Measurements from ENCODE around the gene RFPL2.

The RFPL2 gene

GRCh38 chr22:32222991-32223390 is 18.1 kb upstream of the RFPL2 start:
- TF ChIP-seq CTCF (IDR thresholded peaks at IDR 0.05; ENCODE audit: low read depth, low read length, missing control alignments) = no peak
- no peak for DNase-seq (ENCODE audit: low read depth)
- no peak overlapping the region for H3K4me3 ChIP-seq (ENCODE audit: low read depth, low read length)
- in situ Hi-C loops (cut with HindIII; ENCODE audit: low sequenced_read_pairs) = no loop called here

GRCh38 chr22:32219026-32219425 is 14.2 kb upstream of the RFPL2 start:
- no peak for TF ChIP-seq CTCF (IDR thresholded peaks at IDR 0.05; ENCODE audit: low read depth, low read length, missing control alignments)
- no peak for DNase-seq (ENCODE audit: low read depth)
- H3K4me3 ChIP-seq (ENCODE audit: low read depth, low read length) = no peak overlapping the region
- in situ Hi-C loops (cut with HindIII; ENCODE audit: low sequenced_read_pairs) = loop anchor here (5.0 kb wide), 1 partner anchor 53 kb away; no protein-coding TSS in a partner anchor

GRCh38 chr22:32218470-32218869 is 13.6 kb upstream of the RFPL2 start:
- in situ Hi-C loops (cut with HindIII; ENCODE audit: low sequenced_read_pairs) = loop anchor here (5.0 kb wide), 1 partner anchor 54 kb away; no protein-coding TSS in a partner anchor
- DNase-seq (ENCODE audit: low read depth) = no peak
- no peak for TF ChIP-seq CTCF (IDR thresholded peaks at IDR 0.05; ENCODE audit: low read depth, low read length, missing control alignments)
- H3K4me3 ChIP-seq (ENCODE audit: low read depth, low read length) = no peak overlapping the region

DNA sequence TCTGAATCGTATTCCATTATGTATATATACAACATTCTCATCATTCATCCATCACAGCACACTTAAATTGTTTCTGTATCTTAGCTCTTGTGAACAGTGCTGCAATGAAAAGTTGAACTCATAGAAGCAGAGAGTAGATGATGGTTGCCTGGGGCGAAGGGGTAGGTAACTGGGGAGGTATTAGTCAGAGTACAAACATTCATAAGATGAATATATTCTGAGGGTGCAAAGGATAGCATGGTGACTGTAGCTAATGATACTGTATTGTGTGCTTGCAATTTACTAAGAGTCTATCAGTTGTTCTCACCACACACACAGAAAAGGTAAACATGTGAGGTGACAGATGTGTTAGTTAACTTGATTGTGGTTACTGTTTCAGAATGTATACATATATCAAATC is 12.6 kb upstream of the RFPL2 start:
- DNase-seq (ENCODE audit: low read depth) = no peak
- H3K4me3 ChIP-seq (ENCODE audit: low read depth, low read length) = no peak overlapping the region
- no peak for TF ChIP-seq CTCF (IDR thresholded peaks at IDR 0.05; ENCODE audit: low read depth, low read length, missing control alignments)
- in situ Hi-C loops (cut with HindIII; ENCODE audit: low sequenced_read_pairs) = loop anchor here (5.0 kb wide), 1 partner anchor 55 kb away; no protein-coding TSS in a partner anchor

DNA sequence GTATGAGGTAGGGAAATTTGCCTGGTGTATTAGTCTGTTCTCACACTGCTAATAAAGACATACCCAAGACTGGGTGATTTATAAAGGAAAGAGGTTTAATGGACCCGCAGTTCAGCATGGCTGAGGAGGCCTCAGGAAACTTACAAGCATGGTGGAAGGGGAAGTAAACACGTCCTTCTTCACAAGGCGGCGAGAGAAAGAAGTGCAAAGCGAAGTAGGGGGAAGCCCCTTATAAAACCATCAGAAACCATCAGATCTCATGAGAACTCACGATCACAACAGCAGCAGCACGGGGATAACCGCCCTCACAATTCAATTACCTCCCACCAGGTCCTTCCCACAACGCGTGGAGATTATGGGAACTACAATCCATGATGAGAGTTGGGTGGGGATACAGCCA is 12.0 kb upstream of the RFPL2 start:
- in situ Hi-C loops (cut with HindIII; ENCODE audit: low sequenced_read_pairs) = loop anchor here (5.0 kb wide), 1 partner anchor 55 kb away; no protein-coding TSS in a partner anchor
- no peak overlapping the region for H3K4me3 ChIP-seq (ENCODE audit: low read depth, low read length)
- no peak for TF ChIP-seq CTCF (IDR thresholded peaks at IDR 0.05; ENCODE audit: low read depth, low read length, missing control alignments)
- no peak for DNase-seq (ENCODE audit: low read depth)

DNA sequence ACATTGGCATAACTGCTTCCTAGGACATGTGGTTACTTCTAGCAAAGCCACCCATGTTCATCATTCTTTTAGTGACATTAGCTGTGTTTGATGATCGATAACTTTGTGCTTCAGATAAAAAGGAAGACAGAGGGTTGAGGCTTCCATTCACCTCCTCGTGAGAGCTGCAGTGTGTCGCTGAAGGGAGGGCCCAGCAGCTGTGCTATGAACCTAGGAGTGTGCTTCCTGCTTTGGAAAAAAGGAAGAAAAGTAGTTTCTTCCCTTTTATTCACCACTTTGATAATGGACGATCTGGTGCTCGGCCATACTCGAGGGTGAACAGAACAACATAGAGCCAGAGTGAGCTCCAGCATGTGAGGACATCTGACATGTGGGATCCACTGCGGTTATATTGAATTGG is 6.1 kb upstream of the RFPL2 start:
- DNase-seq (ENCODE audit: low read depth) = no peak
- H3K4me3 ChIP-seq (ENCODE audit: low read depth, low read length) = no peak overlapping the region
- in situ Hi-C loops (cut with HindIII; ENCODE audit: low sequenced_read_pairs) = no loop called here
- TF ChIP-seq CTCF (IDR thresholded peaks at IDR 0.05; ENCODE audit: low read depth, low read length, missing control alignments) = no peak

- no peak overlapping the region for H3K4me3 ChIP-seq (ENCODE audit: low read depth, low read length)
- in situ Hi-C loops (cut with HindIII; ENCODE audit: low sequenced_read_pairs) = no loop called here
- TF ChIP-seq CTCF (IDR thresholded peaks at IDR 0.05; ENCODE audit: low read depth, low read length, missing control alignments) = no peak
- no peak for DNase-seq (ENCODE audit: low read depth)
Observed at GRCh38 chr22:32208681-32209080, 3.8 kb upstream of the RFPL2 start.
